GM12801 (cell line): ENCODE measurements around the gene CD99L2.

Source experiments
- CTCF ChIP-seq: IDR thresholded peaks from one replicate; pipeline ENCODE4 v1.5.1; 2011; ENCODE audit warnings: control low read depth; ENCODE audit not compliant: insufficient read length; ENCODE audit errors: extremely low read depth

Gene CD99L2

GRCh38 chrX:150841456-150842197 lies 56.8 kb downstream of the CD99L2 start:
- TF ChIP-seq CTCF, result no peak

GRCh38 chrX:150837845-150838244 lies 60.6 kb downstream of the CD99L2 start:
- TF ChIP-seq CTCF, result no peak

- TF ChIP-seq CTCF, result no peak
Observed at GRCh38 chrX:150834695-150835094, 63.8 kb downstream of the CD99L2 start.

- no peak for TF ChIP-seq CTCF
Observed at GRCh38 chrX:150833454-150834056, 64.9 kb downstream of the CD99L2 start.

- no peak for TF ChIP-seq CTCF
Observed at GRCh38 chrX:150831863-150832262, 66.6 kb downstream of the CD99L2 start.

GRCh38 chrX:150828785-150829184 lies 69.7 kb downstream of the CD99L2 start:
- TF ChIP-seq CTCF, result no peak

- TF ChIP-seq CTCF, result no peak
Observed at GRCh38 chrX:150821971-150822370, 76.5 kb downstream of the CD99L2 start.
